Astrocyte of the spinal cord (primary cell): ENCODE results near the gene DYNC1I1.

ENCODE experiments used
- DNase-seq: peaks from one replicate; pipeline ENCODE4 v3.0.0; 2011; ENCODE audit warnings: low read depth, low spot score
- H3K4me3 ChIP-seq: 2 replicates; pipeline ENCODE4 v1.5.1; 2011; ENCODE audit warnings: low read depth, mild to moderate bottlenecking, low read length, moderate library complexity
- CTCF ChIP-seq: IDR thresholded peaks from 2 replicates; pipeline ENCODE4 v1.5.1; 2012; ENCODE audit warnings: low read depth, mild to moderate bottlenecking, low read length, inconsistent platforms
- in situ Hi-C: cut with HindIII; loops from 2 replicates; pipeline ENCODE4 v1.10.0; 2017; ENCODE audit warnings: low sequenced_read_pairs

Gene DYNC1I1

DNA sequence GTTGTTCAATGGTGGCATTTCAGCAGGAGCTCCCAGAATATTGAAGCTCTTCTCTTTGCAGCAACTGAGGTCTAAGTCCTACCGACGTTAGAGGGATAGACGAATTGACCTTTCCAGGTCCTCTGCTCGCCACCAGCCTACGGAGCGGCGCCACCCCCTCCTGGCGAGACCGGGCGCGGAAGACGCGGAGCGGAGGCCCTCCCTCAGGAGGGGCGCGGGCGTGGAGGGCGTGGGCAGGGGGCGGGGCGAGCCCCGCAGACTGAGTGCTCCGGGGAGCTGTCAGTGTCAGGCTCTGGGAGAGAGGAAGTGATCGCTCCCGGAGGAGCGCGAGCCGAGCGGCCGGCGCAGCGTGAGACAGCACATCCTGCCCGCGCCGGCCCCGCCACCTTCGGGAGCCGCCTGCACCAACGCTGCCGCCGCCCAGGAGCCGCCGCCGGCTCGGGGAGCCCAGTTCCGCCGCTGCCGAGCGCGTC is at the start of gene DYNC1I1:
Gene DYNC1I1 (plus strand): TSS at position 257 of the 473 bp plus-strand sequence. CDS start 32,176 bp downstream, outside the sequence.
- peak within 1 kb of the TSS; percentile 54 for H3K4me3 ChIP-seq
- no peak for TF ChIP-seq CTCF
- DNase-seq, result peak; percentile 52
- in situ Hi-C loops, result no loop called here

GRCh38 chr7:95723583-95724180 is 48.7 kb upstream of the DYNC1I1 start:
- peak; percentile 49 for DNase-seq
- no peak overlapping the region for H3K4me3 ChIP-seq
- peak; percentile 36 for TF ChIP-seq CTCF
- in situ Hi-C loops, result no loop called here

DNA sequence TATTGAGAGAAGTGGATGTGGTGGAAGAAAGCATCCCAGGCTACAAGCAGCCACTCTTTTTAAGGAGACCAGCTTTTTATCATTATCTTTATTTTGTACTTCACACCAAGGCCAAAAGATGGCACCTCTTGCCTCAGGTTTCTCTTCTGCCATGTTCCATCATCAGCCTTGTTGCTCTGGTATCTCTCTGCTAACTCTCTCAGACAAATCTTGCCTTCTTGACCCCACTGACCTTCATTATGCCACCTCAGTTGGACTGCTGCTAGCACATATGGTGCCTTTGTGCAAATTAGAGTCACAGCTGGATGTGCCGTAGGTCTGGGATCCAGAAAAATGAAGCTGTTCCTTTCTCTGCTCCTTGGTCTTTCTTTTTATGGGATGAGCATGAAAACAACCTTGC is 47.1 kb upstream of the DYNC1I1 start:
- in situ Hi-C loops, result no loop called here
- H3K4me3 ChIP-seq, result no peak overlapping the region
- DNase-seq, result no peak
- TF ChIP-seq CTCF, result peak; percentile 2

DNA sequence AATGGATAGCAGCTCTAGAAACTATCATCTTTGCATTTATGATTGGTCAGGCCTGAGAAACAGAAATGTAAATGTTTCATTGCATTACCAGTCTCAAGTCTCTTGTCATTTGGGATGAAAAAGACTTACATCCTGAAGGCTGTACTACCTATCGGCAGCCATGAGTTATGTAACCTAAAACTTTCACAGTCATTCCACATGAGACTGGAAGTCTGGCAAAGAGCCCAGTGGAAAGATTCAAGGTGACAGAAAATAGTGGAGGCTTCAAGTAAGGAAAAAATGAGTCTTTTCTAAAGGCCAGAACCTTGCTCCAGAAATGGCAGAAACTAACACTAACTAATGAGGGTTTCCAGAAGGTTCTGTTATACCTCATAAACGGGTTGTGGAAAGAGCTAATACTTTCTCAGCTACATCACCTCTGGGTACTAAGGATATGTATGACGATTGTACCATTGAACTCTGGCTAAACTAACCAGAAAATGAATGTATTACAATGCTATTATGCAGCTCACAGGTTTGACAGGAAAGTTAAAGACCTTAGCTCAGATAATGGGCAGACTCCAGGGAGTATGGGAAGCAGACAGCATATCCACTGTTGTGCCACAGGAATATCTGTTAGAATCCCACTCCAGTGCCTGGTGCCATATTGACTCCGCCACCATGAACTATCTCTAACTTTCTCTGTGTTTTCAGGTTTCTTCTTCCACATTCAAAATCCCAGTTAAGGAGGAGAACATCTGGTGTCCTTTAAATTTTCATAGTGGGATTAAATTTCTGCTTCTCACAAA is 41.7 kb upstream of the DYNC1I1 start:
- no peak for TF ChIP-seq CTCF
- in situ Hi-C loops, result no loop called here

GRCh38 chr7:95736635-95737034 is 35.7 kb upstream of the DYNC1I1 start:
- TF ChIP-seq CTCF, result no peak
- H3K4me3 ChIP-seq, result no peak overlapping the region
- no peak for DNase-seq
- in situ Hi-C loops, result no loop called here

More for the DNA sequence above, 41.7 kb upstream of the DYNC1I1 start:
- H3K4me3 ChIP-seq, result no peak overlapping the region
- no peak for DNase-seq

GRCh38 chr7:95737828-95738505 is 34.4 kb upstream of the DYNC1I1 start:
- in situ Hi-C loops, result no loop called here
- no peak for TF ChIP-seq CTCF
- DNase-seq, result no peak
- H3K4me3 ChIP-seq, result no peak overlapping the region
